Skeletal muscle tissue (tissue), 4 donors: ENCODE data around the gene OR5B3. TPM values are rescaled to one million over a fixed set of nuclear protein-coding genes. Genes with fewer than 3 reads are reported as not detected.
"Not testable (repeated sequence)": the region's sequence is repeated elsewhere in the genome, so short reads cannot be mapped to it uniquely, and the experiment has no call there.

Source experiments
- H3K27ac ChIP-seq: one replicate; pipeline ENCODE4 v1.7.0; 2013; ENCODE audit warnings: mild to moderate bottlenecking, low read depth, low read length, inconsistent platforms
- H3K27me3 ChIP-seq, 3 donors: one replicate each; pipeline ENCODE4 v1.7.0; 2013; ENCODE audit warnings: low read length in 3 of 3; ENCODE audit not compliant: control insufficient read depth in 3 of 3, insufficient read depth in 3 of 3
- H3K36me3 ChIP-seq, 3 donors: one replicate each; pipeline ENCODE4 v1.7.0; 2013; ENCODE audit warnings: low read length in 3 of 3; ENCODE audit not compliant: control insufficient read depth in 3 of 3, insufficient read depth in 3 of 3
- H3K4me1 ChIP-seq, 3 donors: one replicate each; pipeline ENCODE4 v1.7.0; 2013; ENCODE audit warnings: low read length in 3 of 3, mild to moderate bottlenecking in 3 of 3; ENCODE audit not compliant: control insufficient read depth in 3 of 3, insufficient read depth in 3 of 3
- H3K4me3 ChIP-seq, 3 donors: one replicate each; pipeline ENCODE4 v1.7.0; 2013; ENCODE audit warnings: low read length in 3 of 3
- H3K9ac ChIP-seq, 3 donors: one replicate each; pipeline ENCODE4 v1.7.0; 2013; ENCODE audit warnings: low read length in 3 of 3, mild to moderate bottlenecking in 3 of 3, moderate library complexity in 2 of 3, low read depth in 1 of 3
- H3K9me3 ChIP-seq, 3 donors: one replicate each; pipeline ENCODE4 v1.7.0; 2013; ENCODE audit warnings: low read length in 3 of 3; ENCODE audit not compliant: control insufficient read depth in 3 of 3
- total RNA-seq: library from RNA; depleted of rRNA; stranded (reverse); fragments of >200 nt; gene quantifications from one replicate; pipeline ENCODE4 v1.2.3, GENCODE V29; 2014
- donor health status: Osteomylitis.

The OR5B3 gene
- total RNA-seq, 1 donor from 2014 or later, result not detected

DNA sequence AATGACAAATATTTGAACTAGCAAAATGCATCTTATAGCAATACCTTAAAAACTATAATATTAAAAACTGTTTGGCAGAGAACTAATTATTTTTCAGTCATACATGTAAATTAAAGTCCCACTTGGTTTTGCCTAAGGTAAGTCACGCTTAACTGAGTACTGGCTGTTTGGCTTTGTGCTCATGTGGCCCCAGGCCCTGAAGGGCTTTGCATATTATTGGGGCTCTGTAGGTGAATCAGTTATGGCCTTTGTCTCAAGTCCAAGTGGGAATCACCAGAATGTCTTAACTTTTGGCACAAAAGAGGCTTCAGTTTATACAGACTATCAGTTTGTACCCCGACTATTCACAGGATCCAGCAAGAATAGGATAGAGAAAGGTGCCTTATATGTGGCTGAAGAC, 7.1 kb downstream of the OR5B3 start:
- not testable (repeated sequence) for H3K36me3 ChIP-seq, H3K9ac ChIP-seq, H3K4me3 ChIP-seq, H3K27me3 ChIP-seq, H3K27ac ChIP-seq, H3K9me3 ChIP-seq, H3K4me1 ChIP-seq

DNA sequence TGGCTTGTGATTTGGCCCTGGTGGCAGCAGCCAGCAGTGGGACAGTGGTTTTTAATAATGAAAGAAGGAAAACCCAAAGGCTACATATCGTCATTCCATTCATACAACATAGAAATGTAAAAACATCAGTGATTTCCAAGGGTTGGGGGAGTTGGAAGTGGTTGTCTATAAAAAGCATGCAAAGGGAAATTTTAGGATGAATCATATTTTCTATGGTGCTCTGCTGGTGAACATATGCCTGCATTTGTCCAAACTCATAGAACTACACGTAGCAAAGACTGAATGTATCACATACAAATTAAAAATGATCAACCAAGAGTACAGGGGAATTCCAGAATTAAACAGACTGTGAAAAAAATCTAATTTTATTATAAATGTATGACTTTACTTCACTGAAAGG, 11.1 kb downstream of the OR5B3 start:
- Histone ChIP-seq H3K9me3 (peaks cover 0 to 3% (median 3%) of the 10 kb centered on the region in 3 donors), H3K4me1 (no peaks in the 10 kb centered on the region), H3K36me3 (no peaks in the 10 kb centered on the region), H3K27ac (no peak overlapping the region), H3K27me3 (no peaks in the 10 kb centered on the region), H3K9ac (no peak overlapping the region), H3K4me3 (no peak overlapping the region)

DNA sequence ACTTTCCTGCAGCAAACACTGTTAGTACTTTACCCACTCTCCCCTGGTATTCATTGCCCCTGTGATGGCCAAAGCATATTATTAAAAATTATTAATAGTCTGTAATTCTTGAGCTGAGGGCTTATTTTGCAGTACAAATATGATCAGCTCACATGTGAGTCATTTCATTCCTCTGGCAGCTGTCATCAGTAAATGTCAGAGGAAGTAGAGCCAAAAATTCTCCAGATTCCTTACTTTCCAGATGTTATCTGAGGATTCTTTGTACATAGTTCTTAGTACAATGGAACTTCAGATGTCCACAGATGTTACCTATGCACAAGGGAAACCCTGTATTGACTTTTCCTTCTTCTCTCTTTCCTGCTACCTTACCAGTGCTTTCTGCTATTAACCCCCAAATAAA, 12.5 kb downstream of the OR5B3 start:
- no peak overlapping the region for H3K4me3 ChIP-seq
- no peaks in the 10 kb centered on the region for H3K36me3 ChIP-seq
- peaks cover 0 to 3% (median 3%) of the 10 kb centered on the region in 3 donors for H3K9me3 ChIP-seq
- H3K4me1 ChIP-seq, result no peaks in the 10 kb centered on the region
- H3K27ac ChIP-seq, result no peak overlapping the region
- no peak overlapping the region for H3K9ac ChIP-seq
- no peaks in the 10 kb centered on the region for H3K27me3 ChIP-seq

DNA sequence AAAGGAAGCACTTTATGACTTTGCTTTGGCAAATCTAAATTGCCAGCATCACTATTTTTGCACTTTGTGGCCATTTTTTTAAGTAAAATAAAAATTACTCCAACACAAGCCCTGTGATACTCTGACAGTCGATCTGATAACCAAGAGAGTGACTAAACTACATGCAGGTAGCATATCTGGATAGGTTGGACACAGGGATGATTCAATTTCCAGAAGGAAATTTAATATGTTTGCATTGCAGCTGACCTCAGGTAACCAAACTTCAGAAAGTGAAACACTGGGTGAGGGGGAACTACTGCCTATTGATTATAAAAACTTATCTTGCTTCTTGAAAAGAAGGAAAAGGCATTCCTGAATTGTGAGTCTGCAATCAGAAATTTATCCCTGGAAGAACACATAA, 13.9 kb downstream of the OR5B3 start:
- H3K27me3 ChIP-seq, result no peaks in the 10 kb centered on the region
- no peak overlapping the region for H3K27ac ChIP-seq
- no peak overlapping the region for H3K4me3 ChIP-seq
- H3K9ac ChIP-seq, result no peak overlapping the region
- H3K36me3 ChIP-seq, result no peaks in the 10 kb centered on the region
- peaks cover 0 to 3% (median 3%) of the 10 kb centered on the region in 3 donors for H3K9me3 ChIP-seq
- no peaks in the 10 kb centered on the region for H3K4me1 ChIP-seq

DNA sequence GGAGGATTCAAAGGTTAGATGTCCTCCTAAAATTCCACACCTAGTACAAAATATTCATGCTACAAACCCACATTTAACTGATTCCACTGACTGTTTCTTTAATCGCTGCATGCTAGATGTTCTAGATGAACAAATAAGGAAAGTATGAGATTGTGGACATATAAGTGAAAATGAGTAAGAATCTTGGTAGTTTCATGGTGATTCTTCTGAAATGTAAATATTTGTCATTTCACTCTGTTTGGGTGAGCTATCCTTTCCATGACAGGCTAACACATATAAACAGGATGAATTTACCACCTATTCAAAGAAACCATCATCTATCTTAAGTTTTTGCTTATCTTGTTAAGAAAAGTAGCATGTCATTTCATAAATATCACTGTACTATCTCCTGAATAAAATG, 14.8 kb downstream of the OR5B3 start:
- Histone ChIP-seq H3K27me3 (no peaks in the 10 kb centered on the region), H3K27ac (no peak overlapping the region), H3K9me3 (peaks cover 0 to 3% (median 3%) of the 10 kb centered on the region in 3 donors), H3K9ac (no peak overlapping the region), H3K36me3 (no peaks in the 10 kb centered on the region), H3K4me3 (no peak overlapping the region), H3K4me1 (no peaks in the 10 kb centered on the region)

DNA sequence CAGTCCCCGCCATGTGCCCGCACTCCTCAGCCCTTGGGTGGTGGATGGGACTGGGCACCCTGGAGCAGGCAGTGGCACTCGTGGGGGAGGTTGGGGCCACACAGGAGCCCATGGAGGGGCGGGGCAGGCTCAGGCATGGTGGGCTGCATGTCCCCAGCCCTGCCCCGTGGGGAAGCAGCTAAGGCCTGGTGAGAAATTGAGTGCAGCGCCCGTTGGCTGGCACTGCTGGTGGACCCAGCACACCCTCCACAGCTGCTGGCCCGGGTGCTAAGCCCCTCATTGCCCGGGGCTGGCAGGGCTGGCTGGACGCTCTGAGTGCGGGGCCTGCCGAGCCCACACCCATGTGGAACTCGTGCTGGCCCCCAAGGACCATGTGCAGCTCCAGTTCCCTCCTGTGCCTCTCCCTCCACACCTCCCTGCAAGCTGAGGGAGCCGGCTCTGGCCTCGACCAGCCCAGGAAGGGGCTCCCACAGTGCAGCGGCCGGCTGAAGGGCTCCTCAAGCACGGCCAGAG, 16.1 kb downstream of the OR5B3 start:
- Histone ChIP-seq H3K4me1 (no peaks in the 10 kb centered on the region), H3K36me3 (no peaks in the 10 kb centered on the region), H3K27ac (no peak overlapping the region), H3K9me3 (peaks cover 0 to 3% (median 3%) of the 10 kb centered on the region in 3 donors), H3K4me3 (no peak overlapping the region), H3K27me3 (no peaks in the 10 kb centered on the region), H3K9ac (no peak overlapping the region)

DNA sequence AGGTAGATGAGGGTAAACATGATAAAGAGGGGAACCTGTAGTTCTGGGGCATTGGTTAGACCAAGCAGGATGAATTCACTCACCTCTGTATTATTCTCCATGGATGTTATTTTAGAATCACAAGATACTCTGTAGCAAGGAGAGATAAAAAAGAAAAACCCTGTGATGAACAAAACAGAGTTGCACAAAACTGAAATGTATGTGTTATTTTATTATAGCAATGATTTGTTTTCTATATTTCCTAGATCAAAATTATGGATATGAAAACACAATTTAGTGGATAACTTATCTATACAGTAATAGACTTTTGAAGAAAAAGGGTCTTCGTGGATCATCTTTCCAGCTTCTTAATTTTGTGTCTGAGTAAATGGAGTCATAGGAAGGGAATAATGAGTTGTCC, 47.7 kb downstream of the OR5B3 start, which contains the start of gene OR5B17:
Gene OR5B17 (minus strand): TSS at position 101 of the 400 bp plus-strand sequence. CDS start 0 bp downstream, at position 101.
- Histone ChIP-seq H3K9ac (no peak within 1 kb of the TSS), H3K27ac (no peak within 1 kb of the TSS), H3K27me3 (peaks cover 0 to 2% (median 0%) of the 10 kb centered on the region in 3 donors), H3K4me3 (no peak within 1 kb of the TSS), H3K9me3 (no peaks in the 10 kb centered on the region), H3K36me3 (no peaks in the 10 kb centered on the region), H3K4me1 (no peaks in the 10 kb centered on the region)

DNA sequence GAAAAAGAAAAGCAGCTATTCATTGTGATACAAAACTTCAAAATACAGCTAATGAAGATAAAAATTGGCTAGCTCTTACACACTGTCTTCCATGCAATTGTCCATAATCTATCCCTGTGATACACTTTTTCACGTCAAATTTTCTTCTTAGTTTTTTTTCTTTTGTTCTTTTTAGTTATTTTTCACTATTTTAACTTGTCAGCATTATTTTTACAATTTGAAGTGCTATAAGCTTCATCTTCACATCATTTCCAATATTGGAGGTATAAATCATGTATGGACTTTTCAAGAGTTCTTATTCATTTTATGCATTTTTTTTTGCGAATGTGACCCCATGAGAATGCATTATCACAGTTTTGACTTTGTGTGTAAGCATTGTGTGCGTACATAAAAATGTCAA, 51.9 kb downstream of the OR5B3 start:
- H3K36me3 ChIP-seq, result no peaks in the 10 kb centered on the region
- no peak overlapping the region for H3K4me3 ChIP-seq
- no peaks in the 10 kb centered on the region for H3K9me3 ChIP-seq
- H3K27ac ChIP-seq, result no peak overlapping the region
- no peaks in the 10 kb centered on the region for H3K4me1 ChIP-seq
- H3K27me3 ChIP-seq, result peaks cover 0 to 2% (median 0%) of the 10 kb centered on the region in 3 donors
- H3K9ac ChIP-seq, result no peak overlapping the region

Other genes starting within 250 kb of the OR5B3 start
- gene OR9Q2, start 217.8 kb downstream of the OR5B3 start, total RNA-seq, result under 0.01 TPM
- not detected for gene OR1S2, start 202.7 kb downstream of the OR5B3 start, total RNA-seq
- 0.52 TPM for gene OR1S1, start 194.2 kb downstream of the OR5B3 start, total RNA-seq
- gene OR10Q1, start 178.0 kb downstream of the OR5B3 start, total RNA-seq, result not detected
- not detected for gene OR10W1, start 138.6 kb downstream of the OR5B3 start, total RNA-seq
- not detected for gene OR5B17, start 47.8 kb downstream of the OR5B3 start, total RNA-seq
- not detected for gene OR5B2, start 21.2 kb upstream of the OR5B3 start, total RNA-seq
- gene OR5B12, start 35.4 kb upstream of the OR5B3 start, total RNA-seq, result not detected
- not detected for gene OR5B21, start 101.2 kb upstream of the OR5B3 start, total RNA-seq
- 4.2 TPM for gene LPXN, start 169.0 kb upstream of the OR5B3 start, total RNA-seq
- gene ZFP91, start 172.2 kb upstream of the OR5B3 start, total RNA-seq, result 27.7 TPM
- 1.6 TPM for gene CNTF, start 215.8 kb upstream of the OR5B3 start, total RNA-seq